Measurements from ENCODE around the gene TNFRSF12A. TPM values are rescaled to one million over a fixed set of nuclear protein-coding genes. Genes with fewer than 3 reads are reported as not detected.

The TNFRSF12A gene
- total and polyA plus RNA-seq, 8 donors, result 1.8 to 134 (median 51.6) TPM

DNA sequence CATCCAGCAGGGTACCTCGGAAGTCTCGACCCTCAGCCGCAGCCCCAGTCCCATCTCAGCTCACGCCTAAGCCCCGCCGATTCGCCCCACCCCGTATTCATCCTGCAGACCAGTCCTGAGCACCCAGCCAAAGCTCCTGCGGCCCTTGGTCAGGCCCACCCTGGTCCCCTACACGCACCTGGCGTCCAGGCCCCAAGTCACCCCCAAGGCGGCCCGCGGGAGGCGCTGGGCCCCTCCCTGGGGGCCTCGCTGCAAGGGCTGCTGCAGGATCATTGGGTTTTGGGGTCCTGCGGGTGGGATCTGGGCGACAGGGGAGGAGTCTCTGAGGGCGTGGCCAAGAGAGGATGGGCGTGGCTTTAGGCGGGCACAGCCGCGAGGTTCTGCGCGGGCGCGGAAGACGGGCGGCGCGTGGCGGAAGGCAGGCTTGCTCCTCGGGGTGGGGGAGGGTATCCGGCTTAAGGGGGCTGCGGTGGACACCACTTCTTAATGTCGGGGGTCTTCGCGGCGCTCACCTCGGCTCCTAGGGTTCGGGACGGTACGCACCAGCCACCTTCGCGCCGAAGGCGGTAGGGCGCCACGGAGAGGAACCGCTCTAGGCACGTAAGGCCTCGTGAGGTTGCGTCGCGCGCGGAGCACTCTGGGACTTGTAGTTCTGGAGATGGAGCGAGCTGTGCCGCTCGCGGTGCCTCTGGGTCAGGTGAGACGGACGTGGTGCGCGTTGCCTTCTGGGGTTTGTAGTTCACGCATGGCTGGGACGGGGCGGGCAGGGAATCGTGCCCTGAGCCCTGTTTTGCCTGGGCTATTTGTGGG is 3.7 kb downstream of the TNFRSF12A start, which contains the start of the genes HCFC1R1 and THOC6:
TSS of gene HCFC1R1 (minus strand) at position 274 of the 810 bp plus-strand sequence. CDS start at position 273, 1 bp downstream.
TSS of gene THOC6 (plus strand) at position 367 of the 810 bp plus-strand sequence. CDS start at position 659, 292 bp downstream.
- H3K4me1 ChIP-seq, result peaks cover 48 to 79% (median 76%) of the 10 kb centered on the region in 4 donors
- peaks cover 14 to 24% (median 20%) of the 10 kb centered on the region in 4 donors for H3K36me3 ChIP-seq

DNA sequence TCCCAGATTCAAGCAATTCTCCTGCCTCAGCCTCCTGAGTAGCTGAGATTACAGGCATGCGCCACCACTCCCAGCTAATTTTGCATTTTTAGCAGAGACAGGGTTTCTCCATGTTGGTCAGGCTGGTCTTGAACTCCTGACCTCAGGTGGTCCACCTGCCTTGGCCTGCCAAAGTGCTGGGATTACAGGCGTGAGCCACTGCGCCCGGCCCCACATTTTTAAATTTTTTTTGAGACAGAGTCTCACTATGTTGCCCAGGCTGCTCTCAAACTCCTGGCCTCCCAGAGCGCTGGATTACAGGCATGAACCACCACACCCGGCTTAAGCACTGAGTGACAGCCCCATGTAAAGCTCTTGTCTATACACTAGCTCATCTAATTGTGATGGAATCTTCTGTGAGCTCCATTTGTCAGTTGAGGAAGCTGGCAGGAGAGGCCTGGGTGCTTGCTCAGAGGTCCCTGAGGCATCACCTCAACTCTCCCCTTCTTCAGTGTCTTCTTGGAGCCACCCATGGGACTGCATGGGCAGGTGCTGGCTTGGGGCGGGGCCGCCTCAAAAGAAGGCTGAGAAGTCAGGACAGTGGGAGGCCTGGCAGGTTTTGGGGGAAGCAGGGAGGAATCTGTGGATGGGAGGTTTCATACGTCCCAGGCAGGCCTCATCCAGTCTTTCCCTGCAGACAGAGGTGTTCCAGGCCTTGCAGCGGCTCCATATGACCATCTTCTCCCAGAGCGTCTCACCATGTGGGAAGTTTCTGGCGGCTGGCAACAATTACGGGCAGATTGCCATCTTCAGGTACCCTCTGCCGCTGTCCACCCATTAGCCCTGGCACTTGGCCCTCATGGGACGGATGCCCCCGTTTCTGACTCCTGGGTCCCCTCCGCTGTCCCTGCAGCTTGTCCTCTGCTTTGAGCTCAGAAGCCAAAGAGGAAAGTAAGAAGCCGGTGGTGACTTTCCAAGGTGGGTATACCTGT is 5.1 kb downstream of the TNFRSF12A start:
- Histone ChIP-seq H3K27ac (no peak overlapping the region), H3K4me3 (peak overlapping the region in 1 of 4 donors; percentile 70), H3K27me3 (peaks cover 1 to 21% (median 12%) of the 10 kb centered on the region in 3 donors), H3K9me3 (no peaks in the 10 kb centered on the region), H3K4me1 (peaks cover 44 to 80% (median 73%) of the 10 kb centered on the region in 4 donors), H3K36me3 (peaks cover 14 to 35% (median 23%) of the 10 kb centered on the region in 4 donors)
- DNase-seq, result no peak
- WGBS, 5 donors, result 91 to 96% (median 93%) methylated on average over 17 to 18 of the region's 18 CpGs
- intact Hi-C loops (cut with DNase I; ENCODE audit: low total_unique reads), result no loop called here
- TF ChIP-seq, protein P1, sequence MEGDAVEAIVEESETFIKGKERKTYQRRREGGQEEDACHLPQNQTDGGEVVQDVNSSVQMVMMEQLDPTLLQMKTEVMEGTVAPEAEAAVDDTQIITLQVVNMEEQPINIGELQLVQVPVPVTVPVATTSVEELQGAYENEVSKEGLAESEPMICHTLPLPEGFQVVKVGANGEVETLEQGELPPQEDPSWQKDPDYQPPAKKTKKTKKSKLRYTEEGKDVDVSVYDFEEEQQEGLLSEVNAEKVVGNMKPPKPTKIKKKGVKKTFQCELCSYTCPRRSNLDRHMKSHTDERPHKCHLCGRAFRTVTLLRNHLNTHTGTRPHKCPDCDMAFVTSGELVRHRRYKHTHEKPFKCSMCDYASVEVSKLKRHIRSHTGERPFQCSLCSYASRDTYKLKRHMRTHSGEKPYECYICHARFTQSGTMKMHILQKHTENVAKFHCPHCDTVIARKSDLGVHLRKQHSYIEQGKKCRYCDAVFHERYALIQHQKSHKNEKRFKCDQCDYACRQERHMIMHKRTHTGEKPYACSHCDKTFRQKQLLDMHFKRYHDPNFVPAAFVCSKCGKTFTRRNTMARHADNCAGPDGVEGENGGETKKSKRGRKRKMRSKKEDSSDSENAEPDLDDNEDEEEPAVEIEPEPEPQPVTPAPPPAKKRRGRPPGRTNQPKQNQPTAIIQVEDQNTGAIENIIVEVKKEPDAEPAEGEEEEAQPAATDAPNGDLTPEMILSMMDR (IDR thresholded peaks at IDR 0.05), result no peak
- TF ChIP-seq POLR2A (IDR thresholded peaks at IDR 0.05) (no peak), POLR2AphosphoS5 (IDR thresholded peaks at IDR 0.05) (no peak)

More for the DNA sequence above, 3.7 kb downstream of the TNFRSF12A start, which contains the start of the genes HCFC1R1 and THOC6:
- no peaks in the 10 kb centered on the region for H3K9me3 ChIP-seq
- peaks cover 0 to 13% (median 2%) of the 10 kb centered on the region in 3 donors for H3K27me3 ChIP-seq
- H3K27ac ChIP-seq, result peak within 1 kb of the TSS; percentile 89 to 99 (median 98)
- intact Hi-C loops (cut with DNase I; ENCODE audit: low total_unique reads), result no loop called here
- H3K4me3 ChIP-seq, result peak within 1 kb of the TSS; percentile 54 to 85 (median 72)
- TF ChIP-seq POLR2A (IDR thresholded peaks at IDR 0.05), result peak in 1 of 4 donors; percentile 53
- TF ChIP-seq POLR2AphosphoS5 (IDR thresholded peaks at IDR 0.05), result peak; percentile 80 to 98 (median 87)
- TF ChIP-seq EP300 (IDR thresholded peaks at IDR 0.05), result no peak
- TF ChIP-seq, protein P1 (IDR thresholded peaks at IDR 0.05), result no peak
- peak; percentile 98 to 99 for DNase-seq
- 0 to 2% (median 0%) methylated on average over 33 to 69 of the region's 69 CpGs for WGBS, 5 donors

DNA sequence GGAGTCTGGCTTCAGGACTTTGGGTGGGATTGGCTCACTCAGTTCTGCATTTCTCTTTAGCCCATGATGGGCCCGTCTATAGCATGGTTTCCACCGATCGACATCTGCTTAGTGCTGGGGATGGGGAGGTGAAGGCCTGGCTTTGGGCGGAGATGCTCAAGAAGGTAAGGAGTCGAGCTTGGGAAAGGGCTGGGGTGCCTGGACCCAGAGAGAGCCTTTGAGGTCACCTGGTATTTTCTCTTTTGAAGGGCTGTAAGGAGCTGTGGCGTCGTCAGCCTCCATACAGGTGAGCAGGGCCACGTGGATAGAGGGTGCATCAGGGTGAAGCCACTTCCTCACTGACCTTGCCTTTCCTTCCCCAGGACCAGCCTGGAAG is 5.8 kb downstream of the TNFRSF12A start:
- 85 to 93% (median 89%) methylated on average over 8 of the region's 8 CpGs for WGBS, 5 donors
- Histone ChIP-seq H3K27ac (no peak overlapping the region), H3K4me1 (peaks cover 42 to 76% (median 67%) of the 10 kb centered on the region in 4 donors), H3K4me3 (no peak overlapping the region), H3K27me3 (peaks cover 3 to 28% (median 19%) of the 10 kb centered on the region in 3 donors), H3K36me3 (peaks cover 14 to 41% (median 23%) of the 10 kb centered on the region in 4 donors), H3K9me3 (no peaks in the 10 kb centered on the region)
- no peak for DNase-seq
- TF ChIP-seq POLR2AphosphoS5 (IDR thresholded peaks at IDR 0.05) (no peak), EP300 (IDR thresholded peaks at IDR 0.05) (no peak), POLR2A (IDR thresholded peaks at IDR 0.05) (no peak)
- TF ChIP-seq, protein P1 (IDR thresholded peaks at IDR 0.05), result no peak
- intact Hi-C loops (cut with DNase I; ENCODE audit: low total_unique reads), result no loop called here
